Mesothelial cell of epicardium (in vitro differentiated cells): ENCODE measurements around the gene SLC51B. TPM values are rescaled to one million over a fixed set of nuclear protein-coding genes. Genes with fewer than 3 reads are reported as not detected.
A peak's percentile ranks its signal among the peaks of the same experiment; 100 is the strongest.
"Not testable (repeated sequence)": the region's sequence is repeated elsewhere in the genome, so short reads cannot be mapped to it uniquely, and the experiment has no call there.

Experiments
- DNase-seq, 2 experiments: peaks; one replicate each; pipeline ENCODE4 v3.0.0; 2021; ENCODE audit warnings: low spot score in 2 of 2; ENCODE audit not compliant: unreplicated experiment in 2 of 2
- H3K27ac Mint-ChIP-seq: 2 replicates; pipeline ENCODE4 v1.8.0; 2021; ENCODE audit warnings: mixed read lengths
- H3K27me3 Mint-ChIP-seq: 2 replicates; pipeline ENCODE4 v1.8.0; 2021; ENCODE audit warnings: low read depth, mixed read lengths
- H3K36me3 Mint-ChIP-seq: 2 replicates; pipeline ENCODE4 v1.8.0; 2021; ENCODE audit warnings: mixed read lengths
- H3K4me1 Mint-ChIP-seq: 2 replicates; pipeline ENCODE4 v1.8.0; 2021; ENCODE audit warnings: mixed read lengths
- H3K4me3 Mint-ChIP-seq: 2 replicates; pipeline ENCODE4 v1.8.0; 2021; ENCODE audit warnings: mild to moderate bottlenecking, moderate library complexity, mixed read lengths
- H3K9me3 Mint-ChIP-seq: 2 replicates; pipeline ENCODE4 v1.8.0; 2021; ENCODE audit warnings: mixed read lengths
- total RNA-seq: library from RNA; stranded (reverse); gene quantifications from 3 replicates; pipeline ENCODE4 v1.2.1, GENCODE V29; 2021
- TF ChIP-seq, protein P1 (sequence below): fragments of 200-600 bp; sonication (generic); IDR thresholded peaks from one replicate; pipeline ENCODE4 v1.5.0; 2021; ENCODE audit warnings: antibody characterized with exemption; ENCODE audit not compliant: unreplicated experiment

SLC51B gene
- total RNA-seq, 1 donor from 2014 or later, result not detected

- no peak overlapping the region for H3K27ac Mint-ChIP-seq
- DNase-seq, result no peak
- peaks cover 10% of the 10 kb centered on the region for H3K27me3 Mint-ChIP-seq
- no peak overlapping the region for H3K4me3 Mint-ChIP-seq
- peaks cover 28% of the 10 kb centered on the region for H3K4me1 Mint-ChIP-seq
- no peaks in the 10 kb centered on the region for H3K9me3 Mint-ChIP-seq
- no peaks in the 10 kb centered on the region for H3K36me3 Mint-ChIP-seq
- TF ChIP-seq, protein P1, sequence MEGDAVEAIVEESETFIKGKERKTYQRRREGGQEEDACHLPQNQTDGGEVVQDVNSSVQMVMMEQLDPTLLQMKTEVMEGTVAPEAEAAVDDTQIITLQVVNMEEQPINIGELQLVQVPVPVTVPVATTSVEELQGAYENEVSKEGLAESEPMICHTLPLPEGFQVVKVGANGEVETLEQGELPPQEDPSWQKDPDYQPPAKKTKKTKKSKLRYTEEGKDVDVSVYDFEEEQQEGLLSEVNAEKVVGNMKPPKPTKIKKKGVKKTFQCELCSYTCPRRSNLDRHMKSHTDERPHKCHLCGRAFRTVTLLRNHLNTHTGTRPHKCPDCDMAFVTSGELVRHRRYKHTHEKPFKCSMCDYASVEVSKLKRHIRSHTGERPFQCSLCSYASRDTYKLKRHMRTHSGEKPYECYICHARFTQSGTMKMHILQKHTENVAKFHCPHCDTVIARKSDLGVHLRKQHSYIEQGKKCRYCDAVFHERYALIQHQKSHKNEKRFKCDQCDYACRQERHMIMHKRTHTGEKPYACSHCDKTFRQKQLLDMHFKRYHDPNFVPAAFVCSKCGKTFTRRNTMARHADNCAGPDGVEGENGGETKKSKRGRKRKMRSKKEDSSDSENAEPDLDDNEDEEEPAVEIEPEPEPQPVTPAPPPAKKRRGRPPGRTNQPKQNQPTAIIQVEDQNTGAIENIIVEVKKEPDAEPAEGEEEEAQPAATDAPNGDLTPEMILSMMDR, result no peak
Measured at GRCh38 chr15:65072027-65072426, 26.8 kb downstream of the SLC51B start.

- Mint-ChIP-seq H3K36me3 (no peaks in the 10 kb centered on the region), H3K27ac (no peak overlapping the region), H3K4me3 (no peak overlapping the region), H3K4me1 (peaks cover 24% of the 10 kb centered on the region), H3K9me3 (no peaks in the 10 kb centered on the region), H3K27me3 (peaks cover 7% of the 10 kb centered on the region)
- TF ChIP-seq, protein P1, result no peak
- DNase-seq, result no peak
Measured at GRCh38 chr15:65072617-65073016, 27.4 kb downstream of the SLC51B start.

DNA sequence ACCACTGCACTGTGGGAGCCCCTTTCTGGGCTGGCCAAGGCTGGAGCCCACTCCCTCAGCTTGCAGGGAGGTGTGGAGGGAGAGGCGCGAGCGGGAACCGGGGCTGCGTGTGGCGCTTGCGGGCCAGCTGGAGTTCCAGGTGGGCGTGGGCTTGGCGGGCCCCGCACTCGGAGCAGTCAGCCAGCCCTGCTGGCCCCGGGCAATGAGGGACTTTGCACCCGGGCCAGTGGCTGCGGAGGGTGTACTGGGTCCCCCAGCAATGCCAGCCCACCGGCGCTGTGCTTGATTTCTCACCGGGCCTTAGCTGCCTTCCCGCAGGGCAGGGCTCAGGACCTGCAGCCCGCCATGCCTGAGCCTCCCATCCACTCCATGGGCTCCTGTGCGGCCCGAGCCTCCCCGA, 29.8 kb downstream of the SLC51B start:
- not testable (repeated sequence) for H3K27ac Mint-ChIP-seq, H3K4me3 Mint-ChIP-seq, H3K9me3 Mint-ChIP-seq, H3K36me3 Mint-ChIP-seq, DNase-seq
- Mint-ChIP-seq H3K27me3 (peaks cover 16% of the 10 kb centered on the region), H3K4me1 (peaks cover 10% of the 10 kb centered on the region)

- H3K4me3 Mint-ChIP-seq, H3K9me3 Mint-ChIP-seq, H3K4me1 Mint-ChIP-seq, DNase-seq, H3K36me3 Mint-ChIP-seq: not testable (repeated sequence)
- peak overlapping the region; percentile 52 for H3K27ac Mint-ChIP-seq
- H3K27me3 Mint-ChIP-seq, result peaks cover 18% of the 10 kb centered on the region
Measured at GRCh38 chr15:65075607-65076395, 30.6 kb downstream of the SLC51B start.

DNA sequence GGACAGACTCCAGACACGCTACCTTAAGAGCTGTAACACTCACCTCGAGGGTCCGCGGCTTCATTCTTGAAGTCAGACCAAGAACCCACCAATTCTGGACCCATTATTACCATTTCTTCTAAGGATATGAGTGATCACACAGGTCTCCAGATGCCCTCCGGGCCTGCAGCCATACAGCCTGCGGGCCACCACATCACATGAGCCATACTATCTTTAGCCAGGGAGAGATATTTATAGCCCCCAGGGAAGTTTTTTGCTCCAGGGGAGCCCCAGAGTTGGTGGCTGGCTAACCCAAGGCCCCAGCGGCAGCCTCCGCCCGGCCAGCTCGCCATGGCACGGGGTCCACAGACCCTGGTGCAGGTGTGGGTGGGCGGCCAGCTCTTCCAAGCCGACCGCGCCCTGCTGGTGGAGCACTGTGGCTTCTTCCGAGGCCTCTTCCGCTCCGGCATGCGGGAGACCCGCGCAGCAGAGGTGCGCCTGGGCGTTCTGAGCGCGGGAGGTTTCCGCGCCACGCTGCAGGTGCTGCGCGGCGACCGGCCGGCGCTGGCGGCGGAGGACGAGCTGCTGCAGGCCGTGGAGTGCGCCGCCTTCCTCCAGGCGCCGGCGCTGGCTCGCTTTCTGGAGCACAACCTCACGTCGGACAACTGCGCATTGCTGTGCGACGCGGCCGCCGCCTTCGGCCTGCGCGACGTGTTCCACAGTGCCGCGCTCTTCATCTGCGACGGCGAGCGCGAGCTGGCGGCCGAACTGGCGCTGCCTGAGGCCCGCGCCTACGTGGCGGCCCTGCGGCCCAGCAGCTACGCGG, 31.5 kb downstream of the SLC51B start, which contains the start of gene KBTBD13:
Gene KBTBD13 (plus strand): TSS at position 261 of the 805 bp plus-strand sequence. CDS start 70 bp downstream, at position 331.
- Mint-ChIP-seq H3K27ac (peak within 1 kb of the TSS; percentile 52), H3K9me3 (no peaks in the 10 kb centered on the region), H3K4me1 (peaks cover 15% of the 10 kb centered on the region), H3K36me3 (no peaks in the 10 kb centered on the region), H3K4me3 (no peak within 1 kb of the TSS), H3K27me3 (peaks cover 20% of the 10 kb centered on the region)
- no peak for DNase-seq
- TF ChIP-seq, protein P1, result no peak

DNA sequence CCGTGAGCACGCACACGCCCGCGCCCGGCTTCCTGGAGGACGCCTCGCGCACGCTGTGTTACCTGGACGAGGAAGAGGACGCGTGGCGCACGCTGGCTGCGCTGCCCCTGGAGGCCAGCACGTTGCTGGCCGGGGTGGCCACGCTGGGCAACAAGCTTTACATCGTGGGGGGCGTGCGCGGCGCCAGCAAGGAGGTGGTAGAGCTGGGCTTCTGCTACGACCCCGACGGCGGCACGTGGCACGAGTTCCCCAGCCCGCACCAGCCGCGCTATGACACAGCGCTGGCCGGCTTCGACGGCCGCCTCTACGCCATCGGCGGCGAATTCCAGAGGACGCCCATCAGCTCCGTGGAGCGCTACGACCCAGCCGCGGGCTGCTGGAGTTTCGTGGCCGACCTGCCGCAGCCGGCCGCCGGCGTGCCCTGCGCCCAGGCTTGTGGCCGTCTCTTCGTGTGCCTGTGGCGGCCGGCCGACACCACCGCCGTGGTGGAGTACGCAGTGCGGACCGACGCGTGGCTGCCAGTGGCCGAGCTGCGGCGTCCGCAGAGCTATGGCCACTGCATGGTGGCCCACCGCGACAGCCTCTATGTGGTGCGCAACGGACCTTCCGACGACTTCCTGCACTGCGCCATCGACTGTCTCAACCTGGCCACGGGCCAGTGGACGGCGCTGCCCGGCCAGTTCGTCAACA, 32.2 kb downstream of the SLC51B start:
- TF ChIP-seq, protein P1, result no peak
- no peak overlapping the region for H3K4me3 Mint-ChIP-seq
- no peaks in the 10 kb centered on the region for H3K36me3 Mint-ChIP-seq
- peaks cover 18% of the 10 kb centered on the region for H3K4me1 Mint-ChIP-seq
- DNase-seq, result no peak
- H3K27ac Mint-ChIP-seq, result peak overlapping the region; percentile 23
- peaks cover 22% of the 10 kb centered on the region for H3K27me3 Mint-ChIP-seq
- H3K9me3 Mint-ChIP-seq, result no peaks in the 10 kb centered on the region
